Prostate gland (tissue), 2 donors: ENCODE data around the gene HTD2. TPM values are rescaled to one million over a fixed set of nuclear protein-coding genes. Genes with fewer than 3 reads are reported as not detected.
"Not testable (repeated sequence)": the region's sequence is repeated elsewhere in the genome, so short reads cannot be mapped to it uniquely, and the experiment has no call there.

Source experiments
- DNase-seq: peaks from one replicate; pipeline ENCODE4 v3.0.0-alpha.2; 2019; ENCODE audit warnings: low spot score
- H3K27ac ChIP-seq, 2 donors: fragments of 200-600 bp; sonication (generic); 2 replicates each; pipeline ENCODE4 v1.5.1; 2017 to 2019
- H3K27me3 ChIP-seq: fragments of 200-600 bp; sonication (generic); replicated peaks from 2 replicates; pipeline ENCODE4 v1.5.1; 2019; ENCODE audit not compliant: insufficient read depth
- H3K36me3 ChIP-seq, 2 donors: fragments of 200-600 bp; sonication (generic); 1 replicate in 1 of 2; 2 replicates in 1 of 2; pipeline versions ENCODE4 v1.5.1 to v1.8.1; 2017 to 2019
- H3K4me1 ChIP-seq: fragments of 200-600 bp; sonication (generic); replicated peaks from 2 replicates; pipeline ENCODE4 v1.5.1; 2019
- H3K4me3 ChIP-seq, 2 donors: fragments of 200-600 bp; sonication (generic); 2 replicates each; pipeline ENCODE4 v1.5.1; 2017 to 2019
- H3K9me3 ChIP-seq: fragments of 200-600 bp; sonication (generic); 2 replicates; pipeline ENCODE4 v1.5.1; 2017
- CTCF ChIP-seq, 4 experiments: fragments of 200-600 bp in 2 of 4; fragments of 450-650 bp in 2 of 4; sonication (generic) in 2 of 4; IDR thresholded peaks; 1 replicate in 3 of 4; 2 replicates in 1 of 4; pipeline ENCODE4 v1.5.1; 2016 to 2019; ENCODE audit warnings: antibody characterized with exemption in 4 of 4, mild to moderate bottlenecking in 2 of 4, moderate library complexity in 2 of 4
- POLR2A ChIP-seq: fragments of 450-650 bp; IDR thresholded peaks from one replicate; pipeline ENCODE4 v1.6.1; 2016; ENCODE audit warnings: antibody characterized with exemption, mild to moderate bottlenecking
- POLR2AphosphoS5 ChIP-seq: sonication (generic); formaldehyde crosslinking; IDR thresholded peaks from one replicate; pipeline ENCODE4 v1.6.1; 2017; ENCODE audit warnings: antibody characterized with exemption
- WGBS: methylation state at CpG from one replicate; pipeline ENCODE4 v1.1.5; 2018; 5-methylcytosine and 5-hydroxymethylcytosine counted together
- intact Hi-C: fragments of 100-400 bp; cut with DNase I; formaldehyde crosslinking; loops from one replicate; pipeline ENCODE4 v1.14.2; 2022
- total RNA-seq, 2 donors: library from RNA; depleted of rRNA; stranded (reverse); fragments of >200 nt; gene quantifications; one replicate each; pipeline ENCODE4 v1.1.0, GENCODE V29; 2016

HTD2 gene
- total RNA-seq, 2 donors from 2014 or later: 15.4 to 17.1 TPM

- H3K4me3 ChIP-seq: no peak overlapping the region
- no peak for TF ChIP-seq POLR2A
- TF ChIP-seq CTCF (IDR thresholded peaks at IDR 0.05): no peak
- TF ChIP-seq POLR2AphosphoS5: no peak
- H3K36me3 ChIP-seq: no peaks in the 10 kb centered on the region
- no peaks in the 10 kb centered on the region for H3K9me3 ChIP-seq
- 86% methylated on average over 6 of the region's 6 CpGs for WGBS
- intact Hi-C loops: no loop called here
- H3K27ac ChIP-seq: no peak overlapping the region
- H3K4me1 ChIP-seq: no peaks in the 10 kb centered on the region
- DNase-seq: no peak
- H3K27me3 ChIP-seq: no peaks in the 10 kb centered on the region
These were observed 19.0 kb upstream of the HTD2 start for GRCh38 chr3:58287354-58287753.

- no peaks in the 10 kb centered on the region for H3K36me3 ChIP-seq
- H3K27me3 ChIP-seq: no peaks in the 10 kb centered on the region
- TF ChIP-seq POLR2AphosphoS5 (no peak), CTCF (IDR thresholded peaks at IDR 0.05) (no peak)
- intact Hi-C loops: no loop called here
- DNase-seq: no peak
- H3K9me3 ChIP-seq: no peaks in the 10 kb centered on the region
- H3K4me3 ChIP-seq: no peak overlapping the region
- 64% methylated on average over 4 of the region's 4 CpGs for WGBS
- H3K4me1 ChIP-seq: no peaks in the 10 kb centered on the region
- H3K27ac ChIP-seq: no peak overlapping the region
These were observed 18.1 kb upstream of the HTD2 start for GRCh38 chr3:58288011-58288728.

- H3K27me3 ChIP-seq, DNase-seq, H3K4me3 ChIP-seq, H3K36me3 ChIP-seq, H3K9me3 ChIP-seq, H3K4me1 ChIP-seq, intact Hi-C loops, H3K27ac ChIP-seq: not testable (repeated sequence)
- 67% methylated on average over 3 of the region's 4 CpGs for WGBS
These were observed 17.2 kb upstream of the HTD2 start for GRCh38 chr3:58288964-58289613.

GRCh38 chr3:58290446-58290845 is 15.9 kb upstream of the HTD2 start:
- H3K4me1 ChIP-seq, H3K9me3 ChIP-seq, H3K27ac ChIP-seq, H3K36me3 ChIP-seq, H3K27me3 ChIP-seq, H3K4me3 ChIP-seq, intact Hi-C loops, DNase-seq: not testable (repeated sequence)
- WGBS: 100% methylated on average over 4 of the region's 33 CpGs

- no peaks in the 10 kb centered on the region for H3K36me3 ChIP-seq
- H3K9me3 ChIP-seq: no peaks in the 10 kb centered on the region
- 80% methylated on average over 9 of the region's 9 CpGs for WGBS
- H3K27ac ChIP-seq: no peak overlapping the region
- H3K4me1 ChIP-seq: no peaks in the 10 kb centered on the region
- H3K4me3 ChIP-seq: no peak overlapping the region
- intact Hi-C loops: no loop called here
- DNase-seq: no peak
- TF ChIP-seq POLR2A (no peak), CTCF (IDR thresholded peaks at IDR 0.05) (no peak), POLR2AphosphoS5 (no peak)
- H3K27me3 ChIP-seq: no peaks in the 10 kb centered on the region
These were observed 14.5 kb upstream of the HTD2 start for GRCh38 chr3:58291671-58292338.
